ENCODE measurements around the gene SLC39A13. TPM values are rescaled to one million over a fixed set of nuclear protein-coding genes. Genes with fewer than 3 reads are reported as not detected.

SLC39A13 gene
- total RNA-seq, 1 experiment from 2014 or later = 50.2 TPM

DNA sequence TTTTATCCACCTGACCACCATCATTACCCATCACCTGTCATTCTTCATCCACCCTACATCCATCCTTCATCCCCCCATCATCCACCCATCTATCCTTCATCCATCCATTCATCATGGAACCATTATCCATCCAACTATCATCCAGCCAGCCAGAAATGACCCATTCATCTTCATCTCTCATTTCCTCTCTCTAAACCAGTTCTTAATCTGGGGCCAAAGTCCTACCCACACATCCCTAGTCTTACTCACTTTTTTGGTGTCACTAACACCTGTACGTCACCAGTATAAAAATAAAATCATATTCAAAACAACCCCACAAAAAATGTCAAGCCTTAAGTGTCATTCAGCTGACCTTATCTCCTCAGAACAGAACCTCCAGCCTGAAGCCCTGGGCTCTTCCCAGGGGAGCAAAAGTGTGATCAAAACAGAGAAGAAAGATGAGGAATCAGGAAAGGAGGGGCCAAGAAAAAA lies 42.3 kb upstream of the SLC39A13 start:
- BruUV-seq (replicated peaks) = no TSS peak
- ATAC-seq (no peak), DNase-seq (ENCODE audit: low read depth, low spot score) (no peak)
- intact Hi-C loops (cut with micrococcal nuclease; ENCODE audit: unreplicated experiment) (no loop called here), in situ Hi-C loops (cut with HindIII; ENCODE audit: low pct_unique_long_range_greater_than_20kb, low sequenced_read_pairs) (no loop called here)
- Histone ChIP-seq H3K4me3 (ENCODE audit: low read depth in 2 of 2, low read length in 2 of 2) (no peak overlapping the region), H3K4me1 (ENCODE audit: control insufficient read depth, insufficient read depth, low read length) (no peaks in the 10 kb centered on the region), H3K36me3 (ENCODE audit: control insufficient read depth, insufficient read depth, low read length) (no peaks in the 10 kb centered on the region), H3K27me3 (ENCODE audit: control insufficient read depth, insufficient read depth, low read length) (no peaks in the 10 kb centered on the region), H3K27ac (ENCODE audit: low read length) (no peak overlapping the region), H3K9me3 (ENCODE audit: control insufficient read depth, insufficient read depth, low read depth, low read length) (no peaks in the 10 kb centered on the region)
- no peak for TF ChIP-seq TCF7L2 (IDR thresholded peaks at IDR 0.05; ENCODE audit: low read depth, low read length)
- TF ChIP-seq, protein P1, sequence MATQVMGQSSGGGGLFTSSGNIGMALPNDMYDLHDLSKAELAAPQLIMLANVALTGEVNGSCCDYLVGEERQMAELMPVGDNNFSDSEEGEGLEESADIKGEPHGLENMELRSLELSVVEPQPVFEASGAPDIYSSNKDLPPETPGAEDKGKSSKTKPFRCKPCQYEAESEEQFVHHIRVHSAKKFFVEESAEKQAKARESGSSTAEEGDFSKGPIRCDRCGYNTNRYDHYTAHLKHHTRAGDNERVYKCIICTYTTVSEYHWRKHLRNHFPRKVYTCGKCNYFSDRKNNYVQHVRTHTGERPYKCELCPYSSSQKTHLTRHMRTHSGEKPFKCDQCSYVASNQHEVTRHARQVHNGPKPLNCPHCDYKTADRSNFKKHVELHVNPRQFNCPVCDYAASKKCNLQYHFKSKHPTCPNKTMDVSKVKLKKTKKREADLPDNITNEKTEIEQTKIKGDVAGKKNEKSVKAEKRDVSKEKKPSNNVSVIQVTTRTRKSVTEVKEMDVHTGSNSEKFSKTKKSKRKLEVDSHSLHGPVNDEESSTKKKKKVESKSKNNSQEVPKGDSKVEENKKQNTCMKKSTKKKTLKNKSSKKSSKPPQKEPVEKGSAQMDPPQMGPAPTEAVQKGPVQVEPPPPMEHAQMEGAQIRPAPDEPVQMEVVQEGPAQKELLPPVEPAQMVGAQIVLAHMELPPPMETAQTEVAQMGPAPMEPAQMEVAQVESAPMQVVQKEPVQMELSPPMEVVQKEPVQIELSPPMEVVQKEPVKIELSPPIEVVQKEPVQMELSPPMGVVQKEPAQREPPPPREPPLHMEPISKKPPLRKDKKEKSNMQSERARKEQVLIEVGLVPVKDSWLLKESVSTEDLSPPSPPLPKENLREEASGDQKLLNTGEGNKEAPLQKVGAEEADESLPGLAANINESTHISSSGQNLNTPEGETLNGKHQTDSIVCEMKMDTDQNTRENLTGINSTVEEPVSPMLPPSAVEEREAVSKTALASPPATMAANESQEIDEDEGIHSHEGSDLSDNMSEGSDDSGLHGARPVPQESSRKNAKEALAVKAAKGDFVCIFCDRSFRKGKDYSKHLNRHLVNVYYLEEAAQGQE (IDR thresholded peaks at IDR 0.05; ENCODE audit: insufficient read depth in 1 of 2, low read depth in 2 of 2, low read length in 1 of 2) = no peak
- no peak for TF ChIP-seq CTCF (IDR thresholded peaks at IDR 0.05)
- TF ChIP-seq SIN3A (IDR thresholded peaks at IDR 0.05; ENCODE audit: borderline replicate concordance, insufficient read depth, low read depth, low read length) = no peak
- TF ChIP-seq POLR2AphosphoS5 (IDR thresholded peaks at IDR 0.05; ENCODE audit: low read depth, low read length) = no peak
- ChIA-PET CTCF (no interaction called here), POLR2A (no interaction called here)

DNA sequence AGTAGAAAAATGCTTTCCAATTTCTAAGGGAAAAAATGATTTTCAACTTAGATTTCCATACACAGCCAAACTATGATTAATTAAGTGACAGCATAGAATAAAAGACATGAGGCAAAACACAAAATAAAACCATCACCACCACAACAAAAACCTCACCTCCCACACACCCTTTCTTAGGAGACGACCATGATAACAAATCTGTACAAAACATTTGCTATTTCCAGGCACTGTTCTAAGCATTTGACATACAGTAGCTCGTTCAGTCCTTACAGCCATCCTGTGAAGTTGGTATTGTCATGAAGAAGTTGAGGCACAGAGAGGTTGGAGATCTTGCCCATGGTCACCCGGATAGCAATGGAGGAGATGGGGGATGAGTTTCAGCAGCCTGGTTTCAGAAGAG lies 38.7 kb upstream of the SLC39A13 start:
- ATAC-seq = no peak
- CTCF ChIA-PET = interaction anchor here (0.6 kb wide), 2 partner anchors 199 to 303 kb away, joined by 6 to 12 read pairs; no protein-coding TSS in a partner anchor
- POLR2A ChIA-PET = no interaction called here

More for the DNA sequence above, 38.7 kb upstream of the SLC39A13 start:
- H3K27ac ChIP-seq (ENCODE audit: low read length) = no peak overlapping the region
- H3K4me3 ChIP-seq (ENCODE audit: low read depth in 2 of 2, low read length in 2 of 2) = no peak overlapping the region
- no peaks in the 10 kb centered on the region for H3K27me3 ChIP-seq (ENCODE audit: control insufficient read depth, insufficient read depth, low read length)
- in situ Hi-C loops (cut with HindIII; ENCODE audit: low pct_unique_long_range_greater_than_20kb, low sequenced_read_pairs) = no loop called here
- no TSS peak for BruUV-seq (replicated peaks)
- H3K36me3 ChIP-seq (ENCODE audit: control insufficient read depth, insufficient read depth, low read length) = no peaks in the 10 kb centered on the region
- TF ChIP-seq CTCF (IDR thresholded peaks at IDR 0.05) = no peak
- TF ChIP-seq TCF7L2 (IDR thresholded peaks at IDR 0.05; ENCODE audit: low read depth, low read length) = no peak
- TF ChIP-seq SIN3A (IDR thresholded peaks at IDR 0.05; ENCODE audit: borderline replicate concordance, insufficient read depth, low read depth, low read length) = no peak
- no peak for TF ChIP-seq POLR2AphosphoS5 (IDR thresholded peaks at IDR 0.05; ENCODE audit: low read depth, low read length)
- TF ChIP-seq, protein P1 (IDR thresholded peaks at IDR 0.05; ENCODE audit: insufficient read depth in 1 of 2, low read depth in 2 of 2, low read length in 1 of 2) = no peak
- intact Hi-C loops (cut with micrococcal nuclease; ENCODE audit: unreplicated experiment) = loop anchor here (5.0 kb wide), 1 partner anchor 83 kb away; no protein-coding TSS in a partner anchor
- H3K9me3 ChIP-seq (ENCODE audit: control insufficient read depth, insufficient read depth, low read depth, low read length) = no peaks in the 10 kb centered on the region
- no peaks in the 10 kb centered on the region for H3K4me1 ChIP-seq (ENCODE audit: control insufficient read depth, insufficient read depth, low read length)
- DNase-seq (ENCODE audit: low read depth, low spot score) = no peak
